GM19351 (cell line): ENCODE measurements around the gene KITLG.
"Not testable (repeated sequence)": the region's sequence is repeated elsewhere in the genome, so short reads cannot be mapped to it uniquely, and the experiment has no call there.

Source experiments
- ATAC-seq: cut with Tn5 transposase; IDR thresholded peaks from one replicate; pipeline ENCODE4 v1.9.1; 2021; ENCODE audit warnings: mild to moderate bottlenecking, moderate library complexity; ENCODE audit not compliant: unreplicated experiment

Gene KITLG

DNA sequence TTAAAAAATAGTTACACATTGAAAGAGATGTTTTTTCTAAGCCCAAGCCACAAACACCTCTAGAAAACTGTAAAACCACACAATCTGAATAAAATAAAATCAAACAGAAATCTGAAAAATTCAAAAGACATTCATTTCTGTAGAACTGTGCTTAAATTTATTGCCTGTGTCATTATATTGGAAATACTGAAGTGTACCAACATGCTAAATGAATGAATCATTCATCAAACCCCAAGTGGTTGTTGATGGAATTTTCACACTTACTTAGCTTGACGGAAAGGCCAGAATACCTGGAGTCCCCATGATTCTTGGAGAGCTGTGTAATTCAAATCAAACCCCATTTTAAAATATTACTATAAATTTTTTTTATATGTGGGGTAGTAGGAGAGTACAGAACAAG lies 2.7 kb downstream of the KITLG start:
- ATAC-seq, result no peak

- no peak for ATAC-seq
Observed at GRCh38 chr12:88576866-88577265, 3.4 kb downstream of the KITLG start.

DNA sequence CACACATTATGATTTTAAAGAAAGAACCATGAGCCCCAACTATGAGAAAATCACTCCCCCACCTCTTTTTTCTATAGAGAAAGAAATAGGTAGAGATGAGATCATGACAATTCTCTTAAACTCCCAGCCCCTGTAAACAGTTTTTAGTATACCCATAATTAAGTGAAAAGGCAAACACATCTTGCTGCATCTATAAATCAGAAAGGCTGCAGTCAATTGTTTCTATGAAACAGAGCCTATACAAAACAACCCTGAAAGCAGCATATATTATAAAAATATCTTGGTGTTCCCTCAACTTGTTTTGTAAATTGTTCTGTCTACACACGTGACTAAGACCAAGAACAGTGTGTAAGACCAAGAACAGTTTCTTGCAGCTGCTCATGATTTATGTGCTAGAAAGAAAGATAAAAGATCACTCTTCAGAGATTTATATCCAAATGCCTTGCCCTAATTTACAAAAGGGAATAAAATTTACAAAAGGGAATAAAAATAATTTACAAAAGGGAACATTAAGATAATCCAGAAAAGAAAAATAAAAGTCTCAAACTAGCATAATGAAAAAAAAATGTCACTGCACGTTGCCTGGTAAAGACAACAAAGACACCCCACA lies 4.8 kb downstream of the KITLG start:
- ATAC-seq, result no peak

- no peak for ATAC-seq
Observed at GRCh38 chr12:88574278-88574677, 6.0 kb downstream of the KITLG start.

DNA sequence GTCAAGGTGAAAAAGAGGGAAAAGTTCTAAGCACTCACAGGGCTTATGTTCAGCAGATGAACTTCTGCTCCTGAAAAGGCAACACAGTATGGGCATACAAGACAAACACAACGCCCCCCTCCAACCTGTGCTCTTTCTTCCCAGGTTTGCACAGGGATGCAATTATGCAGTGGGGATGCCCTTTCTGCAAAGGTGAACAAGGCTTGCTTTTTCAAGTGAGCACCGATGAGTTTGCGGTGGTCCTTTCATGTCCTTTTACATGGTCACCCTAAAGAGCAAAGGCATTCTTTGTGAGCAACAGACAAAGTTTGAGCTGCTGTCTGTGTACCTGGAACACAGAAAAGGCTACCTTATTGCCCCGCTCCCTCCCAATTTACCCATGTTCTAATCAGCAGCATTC lies 6.7 kb downstream of the KITLG start:
- no peak for ATAC-seq

DNA sequence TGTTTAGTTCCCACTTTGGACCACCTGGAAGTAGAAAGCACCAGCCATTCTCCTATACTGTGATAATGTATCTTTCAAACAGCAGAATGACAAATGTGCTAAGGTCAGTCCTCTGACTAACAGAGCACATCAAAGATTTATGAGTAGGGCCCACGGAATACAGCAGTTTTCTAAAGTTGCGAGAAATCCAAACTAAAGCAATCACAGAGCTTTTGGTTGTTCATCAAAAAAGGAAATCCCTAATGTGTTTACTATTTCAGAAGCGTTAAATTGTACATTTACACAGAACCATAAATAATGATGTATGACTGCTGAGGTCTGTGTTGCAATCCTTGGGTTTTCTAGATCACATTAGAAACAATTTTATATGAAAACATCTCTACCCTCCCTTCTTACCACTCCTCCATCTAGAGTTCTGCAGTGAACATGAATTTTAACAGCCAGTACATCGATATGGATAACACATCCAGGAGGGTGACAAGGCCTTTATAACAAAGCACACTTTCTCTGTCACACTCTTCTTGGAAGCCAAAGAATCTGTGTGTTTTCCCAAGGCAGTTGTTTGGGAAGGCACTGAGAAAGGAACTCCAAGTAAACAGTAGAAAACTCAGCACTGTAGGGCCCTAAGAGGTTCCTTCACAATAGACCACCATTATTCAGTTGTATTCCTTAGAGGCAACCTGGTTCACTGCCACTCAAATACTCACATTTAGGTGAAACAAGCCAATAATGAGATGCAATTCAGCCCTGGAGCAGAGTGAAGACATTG lies 7.3 kb downstream of the KITLG start:
- ATAC-seq, result no peak

DNA sequence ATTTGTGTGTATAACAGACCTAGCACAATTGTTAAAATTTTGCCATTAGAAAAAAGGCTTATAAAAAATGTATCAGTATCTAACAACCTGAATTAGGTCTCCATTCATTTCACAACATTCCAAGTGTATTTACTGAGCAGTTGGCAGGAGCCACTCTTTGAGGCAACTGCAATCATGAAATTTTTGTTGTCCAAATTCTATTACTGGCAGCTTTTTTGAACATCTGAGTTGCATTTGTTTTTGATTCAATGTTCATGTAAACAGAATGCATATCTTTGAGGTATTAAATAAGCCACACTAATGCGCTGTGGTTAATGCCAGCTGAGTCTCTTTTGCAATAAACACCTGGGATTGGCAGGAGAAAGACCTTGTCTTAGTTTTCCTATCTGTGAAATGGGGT lies 8.7 kb downstream of the KITLG start:
- ATAC-seq, result no peak

- no peak for ATAC-seq
Observed at GRCh38 chr12:88570103-88570502, 10.2 kb downstream of the KITLG start.

GRCh38 chr12:88566430-88566829 lies 13.8 kb downstream of the KITLG start:
- ATAC-seq, result no peak

GRCh38 chr12:88562846-88563582 lies 17.3 kb downstream of the KITLG start:
- no peak for ATAC-seq

DNA sequence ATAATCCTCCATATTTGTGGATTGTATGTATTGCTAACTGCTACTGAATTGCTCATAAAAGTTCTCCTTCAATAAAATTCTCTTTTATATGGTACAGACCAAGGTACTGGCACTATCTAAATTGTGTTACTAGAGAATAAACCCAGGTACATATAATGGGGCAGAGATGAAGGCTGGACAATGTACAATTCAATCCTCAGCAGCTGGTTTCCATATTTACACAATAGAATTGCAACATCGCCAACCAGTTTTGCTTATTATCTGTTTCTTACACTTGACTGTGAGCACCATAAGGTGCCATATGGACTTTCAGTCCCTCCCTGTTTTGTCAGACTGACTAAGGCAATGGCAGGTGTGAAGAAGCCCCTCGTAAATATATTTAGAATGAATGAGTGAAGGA lies 18.1 kb downstream of the KITLG start:
- ATAC-seq, result no peak

DNA sequence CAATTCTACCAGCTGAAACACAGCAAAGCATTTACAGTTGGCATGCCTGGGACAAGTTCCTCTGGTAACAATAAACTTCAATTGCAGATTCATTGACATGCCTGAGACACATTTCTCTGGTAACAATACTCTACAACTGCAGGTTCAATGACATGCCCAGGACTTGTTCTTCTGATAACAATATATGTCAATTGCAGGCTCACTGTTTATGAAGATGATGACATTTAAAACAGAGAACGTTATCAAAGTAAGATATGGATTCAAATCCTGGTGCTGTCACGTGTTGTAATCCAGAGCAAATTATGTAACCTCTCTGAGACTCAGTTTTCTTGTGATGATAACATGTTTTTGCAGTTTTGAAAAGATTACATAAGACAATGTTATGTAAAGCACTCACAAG lies 20.5 kb downstream of the KITLG start:
- no peak for ATAC-seq

DNA sequence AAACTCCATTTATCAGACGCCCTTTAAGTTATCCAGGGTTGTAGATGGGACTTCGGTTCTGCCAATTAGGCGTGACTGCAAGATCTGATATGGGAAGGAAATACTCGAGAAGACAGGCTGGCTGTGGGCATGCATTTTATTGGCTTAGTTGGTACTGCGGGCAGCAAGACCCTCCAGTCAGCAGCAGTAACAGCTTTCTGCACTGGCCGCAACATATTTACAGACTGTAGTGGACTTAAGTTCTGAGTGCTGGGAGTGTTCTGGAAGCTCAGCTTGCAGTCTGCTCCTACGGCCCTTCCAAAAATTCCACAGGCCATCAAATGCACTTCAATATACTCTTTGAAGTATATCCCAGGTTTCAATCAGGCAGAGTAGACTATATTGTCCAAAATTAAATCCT lies 21.1 kb downstream of the KITLG start:
- no peak for ATAC-seq

- no peak for ATAC-seq
Observed at GRCh38 chr12:88558340-88558867, 21.9 kb downstream of the KITLG start.

DNA sequence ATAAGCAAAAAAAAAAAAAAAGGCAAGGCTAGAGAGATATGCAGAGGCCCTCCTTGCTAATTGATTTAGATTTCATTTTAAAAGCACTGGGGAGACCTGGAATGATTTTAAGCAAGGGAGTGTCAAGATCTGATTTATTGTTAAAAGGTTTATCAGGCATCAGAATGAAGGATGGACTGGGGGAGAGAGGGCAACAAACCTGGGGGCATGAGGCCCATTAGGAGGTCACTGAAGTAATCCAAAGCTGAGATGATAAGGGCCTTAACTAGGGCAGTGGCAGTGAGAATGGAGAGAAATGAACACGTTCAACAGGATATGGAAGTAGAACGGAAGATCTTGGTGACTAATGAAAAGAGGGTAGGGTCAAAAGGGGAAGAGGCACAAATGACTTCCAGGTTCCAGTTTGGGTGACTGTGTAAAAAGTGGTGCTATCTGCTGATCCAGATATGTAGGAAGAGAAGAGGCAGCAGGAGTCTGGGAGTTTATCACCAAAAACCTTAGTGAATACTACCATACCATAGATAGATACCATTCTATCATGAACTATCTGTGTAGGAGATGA lies 24.0 kb downstream of the KITLG start:
- ATAC-seq, result no peak

DNA sequence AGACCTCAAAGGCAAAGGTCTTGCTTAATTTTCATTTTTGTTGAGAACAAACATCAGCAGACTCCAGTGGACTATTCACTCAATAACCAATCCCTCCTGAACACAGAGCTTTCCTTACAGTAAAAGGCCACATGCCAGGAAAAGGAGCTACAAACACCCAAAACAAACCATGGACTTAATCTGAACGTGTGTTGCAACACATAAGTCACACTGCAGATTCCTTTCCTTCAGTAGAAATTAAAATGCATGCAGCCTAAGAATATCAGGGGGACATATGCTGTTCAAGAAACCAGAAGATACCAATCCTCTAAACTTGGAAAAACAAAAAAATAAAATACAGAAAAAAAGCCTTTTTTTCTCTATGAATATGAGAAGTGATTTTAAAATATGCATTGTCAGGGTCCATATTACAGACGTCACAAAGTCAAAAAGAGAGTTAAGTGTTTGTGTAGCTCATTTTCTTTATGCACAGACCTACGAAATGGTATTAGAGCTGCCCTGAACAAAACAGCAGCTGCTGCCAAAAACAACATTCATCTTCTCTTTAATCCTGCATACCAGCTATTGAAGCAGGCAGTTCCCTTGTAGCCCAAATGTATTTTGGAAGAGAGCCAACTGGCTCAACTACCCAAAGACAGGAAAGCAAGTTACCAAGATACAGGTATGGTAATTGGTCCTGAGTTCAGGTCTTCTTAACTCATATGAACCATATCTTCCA lies 26.2 kb downstream of the KITLG start:
- ATAC-seq, result no peak

DNA sequence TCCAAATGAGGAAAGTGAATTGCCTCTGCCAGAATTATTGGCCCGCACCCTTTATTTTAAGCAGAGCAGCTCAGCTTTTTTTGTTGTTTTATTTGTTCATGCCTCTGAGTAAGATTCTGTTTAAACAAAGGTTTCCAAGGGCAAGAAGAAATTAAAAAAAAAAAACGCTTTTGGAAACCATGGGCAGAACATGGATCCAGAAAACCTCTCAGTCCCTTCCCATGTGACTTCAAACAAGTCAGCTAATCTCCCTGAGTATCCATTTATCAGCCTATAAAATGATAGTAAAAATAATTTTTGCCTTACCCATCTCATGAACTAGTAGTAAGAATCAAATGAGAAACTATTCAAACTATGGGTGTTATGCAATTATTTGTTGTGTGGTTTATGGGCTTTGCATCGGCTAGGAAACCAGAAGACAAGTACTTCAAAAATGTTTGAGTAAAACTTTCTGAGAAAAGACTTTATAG lies 27.6 kb downstream of the KITLG start:
- ATAC-seq, result no peak

GRCh38 chr12:88549929-88550328 lies 30.3 kb downstream of the KITLG start:
- ATAC-seq, result no peak

GRCh38 chr12:88547949-88548348 lies 32.3 kb downstream of the KITLG start:
- not testable (repeated sequence) for ATAC-seq

- ATAC-seq, result no peak
Observed at GRCh38 chr12:88546853-88547252, 33.4 kb downstream of the KITLG start.

DNA sequence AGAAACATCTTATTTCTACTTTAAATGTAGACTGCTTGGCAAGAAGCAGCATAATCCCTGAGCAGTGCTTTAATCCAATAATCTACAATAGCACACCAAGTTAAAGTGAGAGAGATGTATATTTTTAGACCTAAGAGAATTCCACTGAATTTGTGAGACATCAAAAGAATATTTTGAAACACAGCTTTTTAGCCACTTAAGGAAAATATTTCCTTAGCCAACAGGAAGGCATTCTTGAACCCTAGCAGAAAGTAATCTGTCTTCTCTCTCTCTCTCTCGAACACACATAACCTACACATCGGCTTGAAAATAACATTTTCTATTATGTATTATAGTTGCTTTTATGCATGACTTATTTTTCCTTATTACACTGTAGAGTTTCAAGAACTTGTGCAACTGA lies 34.0 kb downstream of the KITLG start:
- ATAC-seq, result no peak
